Mesenchymal stem cell (in vitro differentiated cells and primary cell): ENCODE measurements around the gene DLST.

Source experiments
- DNase-seq: peaks from one replicate; pipeline ENCODE4 v3.0.0-alpha.2; 2013
- H2AFZ ChIP-seq: one replicate; pipeline ENCODE4 v1.6.1; 2013; ENCODE audit warnings: low read depth, mild to moderate bottlenecking, control low read depth, inconsistent platforms, low read length, moderate library complexity
- H2AK5ac ChIP-seq: 2 replicates; pipeline ENCODE4 v1.6.1; 2013; ENCODE audit warnings: low read length, moderate library complexity, mild to moderate bottlenecking, inconsistent platforms; ENCODE audit not compliant: severe bottlenecking
- H2BK120ac ChIP-seq: one replicate; pipeline ENCODE4 v1.6.1; 2013; ENCODE audit warnings: low read depth, mild to moderate bottlenecking, inconsistent platforms, low read length, moderate library complexity
- H2BK12ac ChIP-seq, 2 experiments: one replicate each; pipeline ENCODE4 v1.6.1; 2013; ENCODE audit warnings: inconsistent platforms in 2 of 2, low read length in 2 of 2, mild to moderate bottlenecking in 2 of 2, moderate library complexity in 2 of 2, control low read depth in 1 of 2
- H2BK15ac ChIP-seq: one replicate; pipeline ENCODE4 v1.6.1; 2013; ENCODE audit warnings: mild to moderate bottlenecking, low read depth, inconsistent platforms; ENCODE audit not compliant: poor library complexity, severe bottlenecking
- H2BK5ac ChIP-seq: 2 replicates; pipeline ENCODE4 v1.6.1; 2013; ENCODE audit warnings: low read depth, mild to moderate bottlenecking, low read length, control low read depth, inconsistent platforms; ENCODE audit not compliant: poor library complexity, severe bottlenecking
- H3K14ac ChIP-seq, 2 experiments: one replicate each; pipeline ENCODE4 v1.6.1; 2013; ENCODE audit warnings: inconsistent platforms in 2 of 2, low read length in 2 of 2, control low read depth in 1 of 2, mild to moderate bottlenecking in 1 of 2, moderate library complexity in 1 of 2
- H3K18ac ChIP-seq, 2 experiments: one replicate each; pipeline ENCODE4 v1.6.1; 2013; ENCODE audit warnings: inconsistent platforms in 2 of 2, low read length in 2 of 2, control low read depth in 1 of 2, low read depth in 1 of 2, mild to moderate bottlenecking in 1 of 2
- H3K23ac ChIP-seq, 2 experiments: one replicate each; pipeline ENCODE4 v1.6.1; 2013; ENCODE audit warnings: inconsistent platforms in 2 of 2, low read length in 2 of 2, mild to moderate bottlenecking in 2 of 2, moderate library complexity in 2 of 2, control low read depth in 1 of 2
- H3K27ac ChIP-seq: 2 replicates; pipeline ENCODE4 v1.5.1; 2013; ENCODE audit warnings: mild to moderate bottlenecking, moderate library complexity, low read length, control low read depth, inconsistent platforms; ENCODE audit not compliant: poor library complexity, severe bottlenecking
- H3K27me3 ChIP-seq, 2 experiments: 2 replicates each; pipeline versions ENCODE4 v1.6.1 to v1.7.0; 2013; ENCODE audit warnings: low read length in 2 of 2, mild to moderate bottlenecking in 2 of 2, moderate library complexity in 2 of 2, control low read depth in 1 of 2, inconsistent platforms in 1 of 2; ENCODE audit not compliant: control insufficient read depth in 1 of 2, insufficient read depth in 1 of 2
- H3K36me3 ChIP-seq, 2 experiments: 2 replicates each; pipeline versions ENCODE4 v1.6.1 to v1.7.0; 2013; ENCODE audit warnings: low read length in 2 of 2, control low read depth in 1 of 2, inconsistent platforms in 1 of 2, low read depth in 1 of 2, mild to moderate bottlenecking in 1 of 2; ENCODE audit not compliant: insufficient read depth in 2 of 2, control insufficient read depth in 1 of 2
- H3K4ac ChIP-seq, 2 experiments: one replicate each; pipeline ENCODE4 v1.6.1; 2013; ENCODE audit warnings: inconsistent platforms in 2 of 2, low read length in 2 of 2, mild to moderate bottlenecking in 2 of 2, moderate library complexity in 2 of 2, control low read depth in 1 of 2, low read depth in 1 of 2
- H3K4me1 ChIP-seq: 2 replicates; pipeline ENCODE4 v1.6.1; 2013; ENCODE audit warnings: low read depth, low read length, control low read depth; ENCODE audit not compliant: control insufficient read depth, insufficient read depth
- H3K4me2 ChIP-seq: 2 replicates; pipeline ENCODE4 v1.6.1; 2013; ENCODE audit warnings: low read length, mild to moderate bottlenecking, inconsistent platforms; ENCODE audit not compliant: poor library complexity, severe bottlenecking
- H3K4me3 ChIP-seq, 2 experiments: 2 replicates each; pipeline versions ENCODE4 v1.5.1 to v1.7.0; 2013; ENCODE audit warnings: low read length in 2 of 2, mild to moderate bottlenecking in 2 of 2, control low read depth in 1 of 2, low read depth in 1 of 2; ENCODE audit not compliant: insufficient read depth in 1 of 2
- H3K79me1 ChIP-seq: replicated peaks from 2 replicates; pipeline ENCODE4 v1.6.1; 2013; ENCODE audit warnings: mild to moderate bottlenecking, control low read depth, low read length, inconsistent platforms; ENCODE audit not compliant: poor library complexity, severe bottlenecking
- H3K9ac ChIP-seq: 2 replicates; pipeline ENCODE4 v1.7.0; 2013; ENCODE audit warnings: mild to moderate bottlenecking, low read length, moderate library complexity
- H3K9me3 ChIP-seq: 2 replicates; pipeline ENCODE4 v1.7.0; 2013; ENCODE audit warnings: mild to moderate bottlenecking, low read length; ENCODE audit not compliant: control insufficient read depth
- H4K8ac ChIP-seq: one replicate; pipeline ENCODE4 v1.6.1; 2013; ENCODE audit warnings: inconsistent platforms, mild to moderate bottlenecking, low read length, moderate library complexity
- H4K91ac ChIP-seq: one replicate; pipeline ENCODE4 v1.6.1; 2013; ENCODE audit warnings: mild to moderate bottlenecking, low read length, inconsistent platforms
- WGBS: methylation state at CpG from one replicate; pipeline ENCODE4 v1.1.7; 2013; ENCODE audit warnings: mixed read lengths; 5-methylcytosine and 5-hydroxymethylcytosine counted together

DLST gene

GRCh38 chr14:74852922-74853530, 28.7 kb upstream of the DLST start:
- Histone ChIP-seq H2AFZ (no peak overlapping the region), H3K36me3 (no peaks in the 10 kb centered on the region), H3K23ac (no peak overlapping the region), H2BK15ac (no peak overlapping the region), H3K4me3 (peak overlapping the region in 1 of 2 experiments; percentile 28), H3K4ac (no peak overlapping the region), H4K91ac (no peak overlapping the region), H3K14ac (no peak overlapping the region), H2BK120ac (no peak overlapping the region), H3K27me3 (no peaks in the 10 kb centered on the region), H3K4me2 (no peak overlapping the region), H2BK5ac (no peak overlapping the region), H4K8ac (no peak overlapping the region), H3K9ac (peak overlapping the region; percentile 51), H3K18ac (no peak overlapping the region), H3K79me1 (no peaks in the 10 kb centered on the region), H2BK12ac (no peak overlapping the region), H3K27ac (no peak overlapping the region), H2AK5ac (no peak overlapping the region), H3K9me3 (no peaks in the 10 kb centered on the region), H3K4me1 (no peaks in the 10 kb centered on the region)
- 39% methylated on average over 1 of the region's 2 CpGs for WGBS
- DNase-seq: peak; percentile 37

GRCh38 chr14:74853581-74853980, 28.1 kb upstream of the DLST start:
- H3K4me2 ChIP-seq: no peak overlapping the region
- no peaks in the 10 kb centered on the region for H3K27me3 ChIP-seq
- H3K4me1 ChIP-seq: no peaks in the 10 kb centered on the region
- H3K14ac ChIP-seq: no peak overlapping the region
- H4K91ac ChIP-seq: no peak overlapping the region
- H3K4ac ChIP-seq: no peak overlapping the region
- no peak overlapping the region for H2BK12ac ChIP-seq
- H2BK120ac ChIP-seq: no peak overlapping the region
- H3K18ac ChIP-seq: no peak overlapping the region
- no peaks in the 10 kb centered on the region for H3K9me3 ChIP-seq
- no peak overlapping the region for H2AFZ ChIP-seq
- no peak overlapping the region for H3K27ac ChIP-seq
- no peaks in the 10 kb centered on the region for H3K79me1 ChIP-seq
- H2BK15ac ChIP-seq: no peak overlapping the region
- 86% methylated on average over 1 of the region's 4 CpGs for WGBS
- no peak overlapping the region for H3K23ac ChIP-seq
- no peak for DNase-seq
- H3K36me3 ChIP-seq: no peaks in the 10 kb centered on the region
- H4K8ac ChIP-seq: no peak overlapping the region
- no peak overlapping the region for H2AK5ac ChIP-seq
- H2BK5ac ChIP-seq: no peak overlapping the region
- peak overlapping the region in 1 of 2 experiments; percentile 38 for H3K4me3 ChIP-seq
- H3K9ac ChIP-seq: peak overlapping the region; percentile 51

GRCh38 chr14:74855021-74855420, 26.7 kb upstream of the DLST start:
- Histone ChIP-seq H3K9me3 (no peaks in the 10 kb centered on the region), H3K9ac (peak overlapping the region; percentile 14), H3K79me1 (no peaks in the 10 kb centered on the region), H2BK5ac (no peak overlapping the region), H3K23ac (no peak overlapping the region), H3K4me3 (peak overlapping the region in 1 of 2 experiments; percentile 55), H2BK12ac (no peak overlapping the region), H2BK120ac (no peak overlapping the region), H3K27me3 (no peaks in the 10 kb centered on the region), H2AK5ac (no peak overlapping the region), H3K4me1 (no peaks in the 10 kb centered on the region), H3K4me2 (no peak overlapping the region), H2BK15ac (no peak overlapping the region), H2AFZ (no peak overlapping the region), H3K27ac (no peak overlapping the region), H3K14ac (no peak overlapping the region), H3K18ac (no peak overlapping the region), H4K8ac (no peak overlapping the region), H3K36me3 (no peaks in the 10 kb centered on the region), H4K91ac (no peak overlapping the region), H3K4ac (no peak overlapping the region)
- WGBS: 94% methylated on average over 5 of the region's 7 CpGs
- DNase-seq: no peak

- no peak overlapping the region for H3K23ac ChIP-seq
Measured at GRCh38 chr14:74855945-74856344, 25.8 kb upstream of the DLST start.

More at GRCh38 chr14:74855945-74856344, 25.8 kb upstream of the DLST start:
- no peaks in the 10 kb centered on the region for H3K27me3 ChIP-seq
- H3K4me1 ChIP-seq: no peaks in the 10 kb centered on the region
- no peak for DNase-seq
- H3K4ac ChIP-seq: no peak overlapping the region
- H4K91ac ChIP-seq: no peak overlapping the region
- H2BK15ac ChIP-seq: no peak overlapping the region
- H4K8ac ChIP-seq: no peak overlapping the region
- peak overlapping the region in 1 of 2 experiments; percentile 55 for H3K4me3 ChIP-seq
- no peak overlapping the region for H2BK12ac ChIP-seq
- H3K79me1 ChIP-seq: no peaks in the 10 kb centered on the region
- no peak overlapping the region for H3K27ac ChIP-seq
- H3K9ac ChIP-seq: no peak overlapping the region
- no peak overlapping the region for H3K14ac ChIP-seq
- H3K4me2 ChIP-seq: no peak overlapping the region
- H2AFZ ChIP-seq: no peak overlapping the region
- no peak overlapping the region for H2AK5ac ChIP-seq
- no peak overlapping the region for H2BK5ac ChIP-seq
- no peak overlapping the region for H3K18ac ChIP-seq
- H2BK120ac ChIP-seq: no peak overlapping the region
- 89% methylated on average over 4 of the region's 4 CpGs for WGBS
- no peaks in the 10 kb centered on the region for H3K9me3 ChIP-seq
- no peaks in the 10 kb centered on the region for H3K36me3 ChIP-seq
